ENCODE results near the gene TWSG1. TPM values are rescaled to one million over a fixed set of nuclear protein-coding genes. Genes with fewer than 3 reads are reported as not detected.

The TWSG1 gene
- 88.2 TPM for polyA plus RNA-seq (2013, experiment 1 of 2)
- polyA plus RNA-seq (2013, experiment 2 of 2), result 101 TPM

DNA sequence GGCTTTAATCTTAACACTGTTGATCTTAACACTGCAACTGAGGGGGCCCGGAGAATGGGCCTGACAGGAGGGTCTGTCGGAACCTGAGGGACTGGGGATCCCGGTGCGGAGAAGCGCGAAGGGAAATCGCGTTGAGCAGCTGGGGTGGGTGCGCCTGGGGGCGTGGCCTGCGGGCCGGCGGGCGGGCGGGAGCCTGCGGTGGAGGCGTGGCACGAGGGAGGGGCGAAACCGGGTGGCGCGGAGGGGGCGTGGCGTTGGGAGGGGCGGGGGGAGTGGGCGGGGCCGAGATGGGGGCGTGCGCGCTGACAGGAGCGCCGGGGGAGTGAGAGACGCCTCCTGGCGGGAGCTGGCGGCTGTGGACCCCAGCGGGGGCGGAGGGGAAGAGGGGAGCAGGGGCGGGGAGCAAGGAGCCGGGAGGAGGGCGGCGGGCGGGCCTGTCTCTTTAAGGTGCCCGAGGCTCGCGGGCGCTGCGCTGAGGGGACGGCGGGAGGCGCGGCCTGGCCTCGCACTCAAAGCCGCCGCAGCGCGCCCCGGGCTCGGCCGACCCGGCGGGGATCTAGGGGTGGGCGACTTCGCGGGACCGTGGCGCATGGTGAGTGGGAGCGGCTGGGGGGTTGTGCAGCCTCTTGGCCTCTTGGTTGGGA lies at the start of gene TWSG1:
TSS of gene TWSG1 (plus strand) at position 445 of the 644 bp plus-strand sequence. CDS start 2,457 bp downstream, outside the sequence.
- Histone ChIP-seq H3K4me1 (ENCODE audit: control insufficient read depth, insufficient read depth, low read depth, low read length) (peaks cover 6% of the 10 kb centered on the region), H3K27me3 (ENCODE audit: control insufficient read depth in 1 of 2, insufficient read depth in 1 of 2, low read length in 2 of 2) (no peaks in the 10 kb centered on the region), H2BK15ac (ENCODE audit: low read depth, poor library complexity, severe bottlenecking) (peak within 1 kb of the TSS; percentile 96), H3K79me1 (replicated peaks; ENCODE audit: low read length, poor library complexity, severe bottlenecking) (peaks cover 2% of the 10 kb centered on the region), H2BK120ac (ENCODE audit: low read depth, low read length) (peak within 1 kb of the TSS; percentile 76), H3K9ac (ENCODE audit: low read length) (peak within 1 kb of the TSS; percentile 93), H4K8ac (ENCODE audit: low read length) (peak within 1 kb of the TSS; percentile 85), H3K18ac (ENCODE audit: low read depth in 1 of 2, low read length in 2 of 2) (peak within 1 kb of the TSS; percentile 71 to 94), H3K36me3 (ENCODE audit: control insufficient read depth in 1 of 2, insufficient read depth in 2 of 2, low read depth in 1 of 2, low read length in 2 of 2) (peaks cover 3 to 22% of the 10 kb centered on the region in 2 experiments), H3K23ac (ENCODE audit: low read length in 2 of 2) (no peak within 1 kb of the TSS), H2AFZ (ENCODE audit: low read depth, low read length) (peak within 1 kb of the TSS; percentile 66), H2BK5ac (ENCODE audit: low read depth, low read length, poor library complexity, severe bottlenecking) (peak within 1 kb of the TSS; percentile 94), H3K14ac (ENCODE audit: low read length in 2 of 2) (peak within 1 kb of the TSS in 1 of 2 experiments; percentile 90), H3K9me3 (ENCODE audit: control insufficient read depth, low read length) (no peaks in the 10 kb centered on the region), H3K4me3 (ENCODE audit: insufficient read depth in 1 of 2, low read depth in 1 of 2, low read length in 2 of 2) (peak within 1 kb of the TSS; percentile 84 to 93), H2AK5ac (ENCODE audit: low read length, severe bottlenecking) (no peak within 1 kb of the TSS), H3K27ac (ENCODE audit: low read length, poor library complexity, severe bottlenecking) (peak within 1 kb of the TSS; percentile 72), H2BK12ac (ENCODE audit: low read length in 2 of 2) (peak within 1 kb of the TSS in 1 of 2 experiments; percentile 83), H3K4ac (ENCODE audit: low read depth in 1 of 2, low read length in 2 of 2) (peak within 1 kb of the TSS; percentile 28 to 88), H3K4me2 (ENCODE audit: low read length, poor library complexity, severe bottlenecking) (peak within 1 kb of the TSS; percentile 78), H4K91ac (ENCODE audit: low read length) (peak within 1 kb of the TSS; percentile 71)
- under 1% methylated on average over 37 of the region's 67 CpGs for WGBS
- DNase-seq, result peak; percentile 95

DNA sequence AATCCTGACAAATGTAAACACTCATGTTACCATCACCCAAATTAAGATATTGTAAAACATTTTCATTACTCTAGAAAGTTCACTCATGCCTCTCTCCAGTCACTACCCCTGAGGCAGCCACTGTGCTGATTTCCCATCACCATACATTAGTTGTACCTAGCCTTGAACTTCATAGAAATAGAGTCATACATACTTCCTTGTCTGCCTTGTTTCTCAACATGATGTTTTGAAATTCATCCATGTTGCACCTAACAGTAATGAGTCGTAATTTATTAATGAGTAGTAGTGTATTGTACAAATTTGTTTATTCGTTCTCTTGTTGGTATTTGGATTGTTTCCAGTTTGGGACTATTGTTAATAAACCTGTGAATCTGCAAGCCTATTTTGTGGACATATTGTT lies 49.0 kb upstream of the TWSG1 start:
- H3K23ac ChIP-seq (ENCODE audit: low read length in 2 of 2), result no peak overlapping the region
- no peak overlapping the region for H2BK12ac ChIP-seq (ENCODE audit: low read length in 2 of 2)
- DNase-seq, result no peak
- no peaks in the 10 kb centered on the region for H3K27me3 ChIP-seq (ENCODE audit: control insufficient read depth in 1 of 2, insufficient read depth in 1 of 2, low read length in 2 of 2)
- H3K4me2 ChIP-seq (ENCODE audit: low read length, poor library complexity, severe bottlenecking), result no peak overlapping the region
- peaks cover 0 to 37% of the 10 kb centered on the region in 2 experiments for H3K36me3 ChIP-seq (ENCODE audit: control insufficient read depth in 1 of 2, insufficient read depth in 2 of 2, low read depth in 1 of 2, low read length in 2 of 2)
- H3K79me1 ChIP-seq (replicated peaks; ENCODE audit: low read length, poor library complexity, severe bottlenecking), result no peaks in the 10 kb centered on the region
- no peak overlapping the region for H3K4ac ChIP-seq (ENCODE audit: low read depth in 1 of 2, low read length in 2 of 2)
- H3K9me3 ChIP-seq (ENCODE audit: control insufficient read depth, low read length), result no peaks in the 10 kb centered on the region
- no peak overlapping the region for H3K18ac ChIP-seq (ENCODE audit: low read depth in 1 of 2, low read length in 2 of 2)
- no peak overlapping the region for H2BK5ac ChIP-seq (ENCODE audit: low read depth, low read length, poor library complexity, severe bottlenecking)
- no peaks in the 10 kb centered on the region for H3K4me1 ChIP-seq (ENCODE audit: control insufficient read depth, insufficient read depth, low read depth, low read length)
- no peak overlapping the region for H2AK5ac ChIP-seq (ENCODE audit: low read length, severe bottlenecking)
- H2BK120ac ChIP-seq (ENCODE audit: low read depth, low read length), result no peak overlapping the region
- H2BK15ac ChIP-seq (ENCODE audit: low read depth, poor library complexity, severe bottlenecking), result no peak overlapping the region
- H4K8ac ChIP-seq (ENCODE audit: low read length), result no peak overlapping the region
- no peak overlapping the region for H3K27ac ChIP-seq (ENCODE audit: low read length, poor library complexity, severe bottlenecking)
- no peak overlapping the region for H3K4me3 ChIP-seq (ENCODE audit: insufficient read depth in 1 of 2, low read depth in 1 of 2, low read length in 2 of 2)
- H2AFZ ChIP-seq (ENCODE audit: low read depth, low read length), result no peak overlapping the region
- no peak overlapping the region for H4K91ac ChIP-seq (ENCODE audit: low read length)
- WGBS, result 94% methylated on average over 2 of the region's 2 CpGs
- no peak overlapping the region for H3K9ac ChIP-seq (ENCODE audit: low read length)
- no peak overlapping the region for H3K14ac ChIP-seq (ENCODE audit: low read length in 2 of 2)

DNA sequence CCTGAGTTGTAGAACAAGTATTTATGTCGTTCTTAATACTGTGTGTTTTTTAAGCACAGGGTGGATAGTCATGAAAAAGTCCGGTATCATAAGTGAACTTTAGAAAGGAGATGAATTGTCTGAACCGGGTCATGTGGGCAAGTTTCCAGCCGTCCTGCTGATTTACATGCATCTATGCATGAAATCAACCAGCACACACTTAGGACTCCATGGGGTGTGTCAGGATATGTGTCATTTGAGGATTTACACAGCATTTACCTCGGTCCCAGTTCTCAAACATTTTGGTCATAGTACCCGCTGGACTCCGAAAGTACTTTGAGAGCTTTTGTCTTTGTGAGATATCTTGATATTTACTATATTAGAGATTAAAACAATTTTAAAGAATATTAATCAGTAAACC lies 47.5 kb upstream of the TWSG1 start:
- Histone ChIP-seq H3K4me3 (ENCODE audit: insufficient read depth in 1 of 2, low read depth in 1 of 2, low read length in 2 of 2) (no peak overlapping the region), H3K18ac (ENCODE audit: low read depth in 1 of 2, low read length in 2 of 2) (no peak overlapping the region), H3K23ac (ENCODE audit: low read length in 2 of 2) (no peak overlapping the region), H3K79me1 (replicated peaks; ENCODE audit: low read length, poor library complexity, severe bottlenecking) (no peaks in the 10 kb centered on the region), H3K4ac (ENCODE audit: low read depth in 1 of 2, low read length in 2 of 2) (no peak overlapping the region), H4K8ac (ENCODE audit: low read length) (no peak overlapping the region), H3K9me3 (ENCODE audit: control insufficient read depth, low read length) (no peaks in the 10 kb centered on the region), H4K91ac (ENCODE audit: low read length) (no peak overlapping the region), H3K4me1 (ENCODE audit: control insufficient read depth, insufficient read depth, low read depth, low read length) (no peaks in the 10 kb centered on the region), H2AK5ac (ENCODE audit: low read length, severe bottlenecking) (no peak overlapping the region), H3K9ac (ENCODE audit: low read length) (no peak overlapping the region), H2AFZ (ENCODE audit: low read depth, low read length) (no peak overlapping the region), H2BK15ac (ENCODE audit: low read depth, poor library complexity, severe bottlenecking) (no peak overlapping the region), H3K27me3 (ENCODE audit: control insufficient read depth in 1 of 2, insufficient read depth in 1 of 2, low read length in 2 of 2) (no peaks in the 10 kb centered on the region), H2BK5ac (ENCODE audit: low read depth, low read length, poor library complexity, severe bottlenecking) (no peak overlapping the region), H3K14ac (ENCODE audit: low read length in 2 of 2) (no peak overlapping the region), H2BK120ac (ENCODE audit: low read depth, low read length) (no peak overlapping the region), H3K36me3 (ENCODE audit: control insufficient read depth in 1 of 2, insufficient read depth in 2 of 2, low read depth in 1 of 2, low read length in 2 of 2) (peaks cover 0 to 23% of the 10 kb centered on the region in 2 experiments), H2BK12ac (ENCODE audit: low read length in 2 of 2) (no peak overlapping the region), H3K4me2 (ENCODE audit: low read length, poor library complexity, severe bottlenecking) (no peak overlapping the region), H3K27ac (ENCODE audit: low read length, poor library complexity, severe bottlenecking) (no peak overlapping the region)
- WGBS, result 96% methylated on average over 5 of the region's 7 CpGs
- DNase-seq, result no peak

DNA sequence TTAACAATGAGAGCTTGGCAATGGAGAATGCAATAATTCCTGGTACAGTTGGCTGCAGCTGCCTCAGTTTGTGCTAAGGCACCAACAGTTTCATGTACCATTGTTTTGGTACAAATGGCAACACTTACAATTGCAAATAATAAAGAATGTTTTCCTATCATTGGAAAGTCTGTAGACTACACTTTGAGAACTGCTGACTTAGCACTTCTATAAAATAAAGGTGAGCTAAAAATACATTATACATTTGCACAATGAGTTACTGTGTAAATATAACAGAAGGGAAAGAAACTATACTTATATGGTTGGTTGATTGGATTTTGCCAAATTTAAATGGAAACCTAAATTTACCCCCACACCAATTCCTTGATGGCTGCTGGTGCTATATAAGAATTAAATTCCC lies 44.9 kb upstream of the TWSG1 start:
- no peak overlapping the region for H4K8ac ChIP-seq (ENCODE audit: low read length)
- H2BK5ac ChIP-seq (ENCODE audit: low read depth, low read length, poor library complexity, severe bottlenecking), result no peak overlapping the region
- H4K91ac ChIP-seq (ENCODE audit: low read length), result no peak overlapping the region
- H3K27ac ChIP-seq (ENCODE audit: low read length, poor library complexity, severe bottlenecking), result peak overlapping the region; percentile 54
- H3K9ac ChIP-seq (ENCODE audit: low read length), result no peak overlapping the region
- H3K14ac ChIP-seq (ENCODE audit: low read length in 2 of 2), result no peak overlapping the region
- no peak overlapping the region for H2BK120ac ChIP-seq (ENCODE audit: low read depth, low read length)
- no peaks in the 10 kb centered on the region for H3K79me1 ChIP-seq (replicated peaks; ENCODE audit: low read length, poor library complexity, severe bottlenecking)
- no peak overlapping the region for H3K4ac ChIP-seq (ENCODE audit: low read depth in 1 of 2, low read length in 2 of 2)
- no peaks in the 10 kb centered on the region for H3K27me3 ChIP-seq (ENCODE audit: control insufficient read depth in 1 of 2, insufficient read depth in 1 of 2, low read length in 2 of 2)
- DNase-seq, result no peak
- H3K9me3 ChIP-seq (ENCODE audit: control insufficient read depth, low read length), result peaks cover 3% of the 10 kb centered on the region
- peak overlapping the region; percentile 11 to 73 for H3K18ac ChIP-seq (ENCODE audit: low read depth in 1 of 2, low read length in 2 of 2)
- no peak overlapping the region for H3K4me2 ChIP-seq (ENCODE audit: low read length, poor library complexity, severe bottlenecking)
- no peaks in the 10 kb centered on the region for H3K36me3 ChIP-seq (ENCODE audit: control insufficient read depth in 1 of 2, insufficient read depth in 2 of 2, low read depth in 1 of 2, low read length in 2 of 2)
- no peaks in the 10 kb centered on the region for H3K4me1 ChIP-seq (ENCODE audit: control insufficient read depth, insufficient read depth, low read depth, low read length)
- H2BK15ac ChIP-seq (ENCODE audit: low read depth, poor library complexity, severe bottlenecking), result no peak overlapping the region
- no peak overlapping the region for H2BK12ac ChIP-seq (ENCODE audit: low read length in 2 of 2)
- no peak overlapping the region for H3K4me3 ChIP-seq (ENCODE audit: insufficient read depth in 1 of 2, low read depth in 1 of 2, low read length in 2 of 2)
- no peak overlapping the region for H2AFZ ChIP-seq (ENCODE audit: low read depth, low read length)
- H2AK5ac ChIP-seq (ENCODE audit: low read length, severe bottlenecking), result no peak overlapping the region
- no peak overlapping the region for H3K23ac ChIP-seq (ENCODE audit: low read length in 2 of 2)
